ENCODE measurements around the gene TMEM191C.
"Not testable (repeated sequence)": the region's sequence is repeated elsewhere in the genome, so short reads cannot be mapped to it uniquely, and the experiment has no call there.

Gene TMEM191C

GRCh38 chr22:21446827-21447690 lies 20.1 kb upstream of the TMEM191C start:
- no peak for DNase-seq

- DNase-seq = no peak
Observed at GRCh38 chr22:21447694-21448402, 19.3 kb upstream of the TMEM191C start.

- DNase-seq = no peak
Observed at GRCh38 chr22:21448627-21449416, 18.4 kb upstream of the TMEM191C start.

GRCh38 chr22:21449531-21450319 lies 17.5 kb upstream of the TMEM191C start:
- no peak for DNase-seq

GRCh38 chr22:21450320-21450831 lies 16.8 kb upstream of the TMEM191C start:
- DNase-seq = no peak

GRCh38 chr22:21450858-21451353 lies 16.3 kb upstream of the TMEM191C start:
- no peak for DNase-seq

- no peak for DNase-seq
Observed at GRCh38 chr22:21451545-21452520, 15.4 kb upstream of the TMEM191C start.

- not testable (repeated sequence) for DNase-seq
Observed at GRCh38 chr22:21452666-21453065, 14.5 kb upstream of the TMEM191C start.

- DNase-seq = not testable (repeated sequence)
Observed at GRCh38 chr22:21454998-21455333, 12.2 kb upstream of the TMEM191C start.

GRCh38 chr22:21455334-21456089 lies 11.7 kb upstream of the TMEM191C start:
- no peak for DNase-seq

GRCh38 chr22:21457023-21457787 lies 10.0 kb upstream of the TMEM191C start:
- DNase-seq = no peak

- not testable (repeated sequence) for DNase-seq
Observed at GRCh38 chr22:21462672-21463071, 4.5 kb upstream of the TMEM191C start.

GRCh38 chr22:21468194-21469096 lies 1.3 kb downstream of the TMEM191C start:
- DNase-seq = not testable (repeated sequence)

- DNase-seq = not testable (repeated sequence)
Observed at GRCh38 chr22:21469097-21469994, 2.2 kb downstream of the TMEM191C start.

GRCh38 chr22:21472984-21473383 lies 5.8 kb downstream of the TMEM191C start:
- DNase-seq = not testable (repeated sequence)

GRCh38 chr22:21473664-21474063 lies 6.5 kb downstream of the TMEM191C start:
- DNase-seq = not testable (repeated sequence)

GRCh38 chr22:21484039-21484438 lies 16.9 kb downstream of the TMEM191C start:
- DNase-seq = not testable (repeated sequence)

All from activated CD4-positive, CD25-positive, alpha-beta regulatory T cell (primary cell).